CD4-positive, alpha-beta T cell treated with Interleukin-17A for 4 hours (primary cell): ENCODE measurements around the gene VPS51.

Experiments
- DNase-seq: peaks from one replicate; pipeline ENCODE4 v3.0.0-alpha.2; 2020; ENCODE audit warnings: mixed read lengths

The VPS51 gene

GRCh38 chr11:65095974-65096806, at the start of gene VPS51:
Gene VPS51 (plus strand): TSS chr11:65096214. CDS start chr11:65096251, 37 bp downstream.
- DNase-seq: peak; percentile 88

DNA sequence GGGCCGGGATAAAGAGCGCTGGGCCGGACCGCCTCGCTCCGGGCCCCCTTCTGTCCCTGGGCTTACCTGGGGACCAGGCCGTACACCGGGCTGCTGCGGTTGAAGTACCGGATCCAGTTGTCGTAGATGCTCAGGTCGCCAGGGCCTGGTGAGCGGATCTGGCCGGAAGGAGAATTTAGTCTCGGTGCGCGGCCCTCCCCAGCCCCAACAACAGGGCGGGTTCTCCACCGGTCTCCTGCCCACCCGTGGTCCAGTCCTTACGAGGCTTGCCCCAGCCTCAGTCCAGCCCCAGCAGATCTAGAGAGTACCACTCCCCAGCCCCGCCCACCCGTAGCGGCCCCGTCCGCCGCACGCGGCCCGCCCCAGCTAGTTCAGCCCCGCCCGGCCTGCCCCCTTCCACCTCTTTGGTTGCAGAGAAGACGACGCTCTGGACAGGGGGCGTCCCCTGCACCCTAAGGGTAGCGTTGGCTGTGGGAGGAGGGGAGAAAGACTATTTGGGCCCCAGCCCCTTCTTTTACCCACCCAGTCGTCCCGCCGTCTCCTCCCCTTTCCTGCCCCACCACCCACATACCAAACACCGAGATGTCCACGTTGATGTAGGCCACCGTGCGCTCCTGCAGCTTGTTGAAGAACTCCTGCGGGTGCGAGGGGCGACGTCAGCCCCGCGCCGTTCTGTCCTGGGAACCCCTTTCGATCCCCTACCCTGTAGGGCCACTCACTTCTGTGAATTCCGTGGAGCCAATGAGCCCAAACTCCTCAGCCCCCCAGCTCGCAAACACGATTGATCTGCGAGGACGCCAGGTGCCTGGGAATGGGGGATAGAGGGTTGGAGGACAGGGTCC, 48.2 kb upstream of the VPS51 start:
- DNase-seq: peak; percentile 54

DNA sequence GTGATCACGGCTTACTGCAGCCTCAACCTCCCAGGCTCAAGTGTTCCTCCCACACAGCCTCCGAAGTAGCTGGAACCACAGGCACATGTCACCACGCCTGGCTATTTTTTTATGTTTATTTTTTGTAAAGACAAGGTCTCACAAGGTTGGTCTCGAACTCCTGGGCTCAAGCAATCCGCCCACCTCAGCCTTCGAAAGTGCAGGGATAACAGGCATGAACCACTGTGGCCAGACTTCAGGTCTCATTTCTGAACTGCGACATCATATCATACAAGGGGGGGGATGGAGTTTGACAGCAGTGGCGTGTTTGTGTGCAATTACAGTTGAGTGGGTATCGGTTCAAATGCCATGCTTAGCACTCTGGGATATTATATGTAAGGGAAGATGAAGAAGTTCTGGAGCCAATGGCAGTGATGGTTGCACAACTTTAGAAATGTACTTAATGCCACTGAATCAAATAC, 44.6 kb upstream of the VPS51 start:
- DNase-seq: no peak

DNA sequence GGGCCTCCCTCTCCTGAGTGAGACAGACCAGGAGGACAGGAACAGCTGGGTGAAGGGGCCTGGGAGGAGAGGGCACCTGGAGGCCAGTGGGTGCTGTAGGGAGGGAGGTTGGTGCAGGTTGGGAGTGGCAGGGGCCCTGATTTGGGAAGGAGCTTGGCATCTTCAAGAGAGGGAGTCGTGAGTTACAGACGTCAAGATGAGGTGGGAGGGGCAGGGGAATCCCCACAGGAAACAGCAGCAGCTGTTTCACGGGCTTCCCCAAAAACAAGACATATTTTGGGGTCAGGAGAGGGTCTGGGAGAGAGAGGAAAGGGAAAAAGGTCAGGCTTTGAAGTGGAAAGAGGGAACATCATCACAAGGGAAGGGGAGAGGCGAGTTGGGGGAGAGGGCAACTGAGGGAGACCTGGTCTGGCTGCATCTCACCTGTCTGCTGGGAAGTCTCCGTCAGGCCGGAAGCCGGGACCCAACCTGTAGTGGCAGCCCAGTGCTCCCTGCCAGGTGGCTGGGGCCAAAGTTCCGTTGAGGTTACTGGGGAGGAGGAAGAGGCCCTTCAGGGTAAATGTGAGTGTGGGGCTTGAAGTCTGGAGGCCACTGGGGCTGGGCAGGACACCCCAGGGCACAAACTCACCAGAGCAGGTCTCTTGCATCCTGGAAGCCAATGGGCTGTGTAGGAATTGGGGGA, 42.0 kb upstream of the VPS51 start:
- peak; percentile 41 for DNase-seq

DNA sequence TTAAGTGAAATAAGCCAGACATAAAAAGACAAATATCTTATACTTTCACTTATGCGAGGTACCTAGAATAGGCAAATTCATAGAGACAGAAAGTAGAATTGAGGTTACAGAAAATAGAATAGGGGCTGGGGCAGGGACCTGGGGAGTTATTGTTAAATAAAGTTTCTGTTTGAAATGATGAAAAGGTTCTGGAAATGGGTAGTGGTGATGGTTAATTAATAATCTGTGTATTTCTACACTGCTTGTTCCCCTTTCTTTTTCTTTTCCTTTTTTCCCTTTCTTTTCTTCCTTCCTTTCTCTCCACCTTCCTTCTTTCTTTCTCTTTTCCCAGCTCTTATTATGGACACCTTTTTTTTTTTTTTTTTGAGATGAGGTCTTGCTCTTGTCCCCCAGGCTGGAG, 40.5 kb upstream of the VPS51 start:
- no peak for DNase-seq

- no peak for DNase-seq
Observed at GRCh38 chr11:65056999-65057398, 39.0 kb upstream of the VPS51 start.

DNA sequence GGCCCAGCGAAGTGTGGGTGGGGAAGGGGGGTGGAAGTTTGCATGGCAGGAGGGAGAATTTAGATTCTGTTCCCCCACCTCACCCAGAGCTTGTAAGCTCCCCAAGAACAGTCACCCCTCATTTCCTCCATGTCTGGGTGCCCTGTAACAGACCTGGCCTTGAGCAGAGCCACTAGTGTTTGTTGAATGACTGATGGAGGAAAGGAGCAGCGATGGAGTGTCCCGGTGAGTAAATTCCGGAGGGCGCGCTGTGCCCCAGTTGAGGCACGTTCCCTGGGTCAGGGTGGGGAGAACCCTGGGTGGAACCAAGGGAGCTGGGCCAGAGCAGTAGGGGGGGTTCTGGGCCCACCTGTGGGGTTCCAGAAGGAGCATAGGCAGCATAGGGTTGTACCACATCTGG, 38.5 kb upstream of the VPS51 start:
- DNase-seq: no peak

- DNase-seq: no peak
Observed at GRCh38 chr11:65058012-65058411, 38.0 kb upstream of the VPS51 start.

- DNase-seq: no peak
Observed at GRCh38 chr11:65058419-65059054, 37.5 kb upstream of the VPS51 start, which contains the start of gene NAALADL1. Gene NAALADL1 (minus strand): TSS chr11:65058553. CDS start chr11:65058521, 32 bp downstream.

DNA sequence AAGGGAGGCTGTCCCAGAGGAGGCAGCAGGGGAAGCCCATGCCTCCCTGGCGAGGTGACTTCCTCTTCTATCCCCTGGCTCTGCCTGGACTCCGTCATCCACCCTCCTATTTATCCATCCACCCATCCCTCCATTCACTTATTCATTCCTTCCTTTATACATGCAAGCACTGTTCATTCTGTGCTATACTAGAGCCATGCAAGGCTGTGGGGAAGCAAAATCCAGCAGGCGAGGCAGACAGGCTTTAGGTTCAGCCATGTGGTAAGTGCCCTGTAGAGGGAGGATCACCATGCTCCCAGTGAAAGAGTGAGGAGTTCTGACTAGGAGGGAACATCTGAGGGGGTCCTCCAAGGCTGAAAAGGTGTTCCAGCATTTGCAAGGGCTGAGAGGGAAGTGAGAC, 36.5 kb upstream of the VPS51 start:
- DNase-seq: no peak

DNA sequence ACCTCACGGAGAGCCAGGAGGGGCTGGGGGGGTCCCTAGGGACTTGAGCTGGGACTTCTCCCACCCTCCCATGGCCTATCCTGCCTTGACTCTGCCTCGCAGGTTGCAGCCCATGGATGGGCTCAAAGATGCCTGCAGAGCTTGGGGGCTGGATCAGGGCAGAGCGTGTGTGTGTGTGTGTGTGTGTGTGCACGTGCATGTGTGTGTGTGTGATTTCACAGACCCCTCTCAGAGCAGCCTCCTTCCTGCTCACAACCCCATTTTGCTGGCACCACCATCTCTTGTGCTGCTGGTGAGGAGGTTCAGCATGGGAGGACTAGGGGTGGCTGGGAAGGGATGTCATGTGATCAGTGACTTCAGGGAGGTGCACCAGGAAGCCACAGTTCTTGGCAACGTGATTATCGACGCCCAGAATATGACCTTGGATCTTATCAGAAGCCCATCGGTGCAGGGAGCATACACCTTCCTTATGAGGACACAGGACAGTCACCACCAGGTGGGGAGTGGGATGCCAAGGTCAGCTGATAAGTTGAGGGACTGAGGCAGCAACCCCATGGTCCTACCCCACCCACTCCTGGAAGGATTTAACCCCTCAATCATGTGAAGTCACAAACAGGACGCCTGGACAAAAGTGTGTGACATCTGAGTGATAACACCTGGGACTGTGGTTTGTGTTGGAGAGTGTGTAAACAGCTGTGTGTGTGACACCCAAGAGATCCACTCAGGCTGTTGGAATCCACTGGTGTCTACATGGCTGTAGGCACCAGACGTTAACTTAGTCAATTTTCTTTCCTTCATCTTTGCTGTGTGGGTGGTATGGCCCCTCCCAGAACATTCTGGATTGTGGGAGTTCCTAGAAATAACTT, 35.8 kb upstream of the VPS51 start:
- no peak for DNase-seq

DNA sequence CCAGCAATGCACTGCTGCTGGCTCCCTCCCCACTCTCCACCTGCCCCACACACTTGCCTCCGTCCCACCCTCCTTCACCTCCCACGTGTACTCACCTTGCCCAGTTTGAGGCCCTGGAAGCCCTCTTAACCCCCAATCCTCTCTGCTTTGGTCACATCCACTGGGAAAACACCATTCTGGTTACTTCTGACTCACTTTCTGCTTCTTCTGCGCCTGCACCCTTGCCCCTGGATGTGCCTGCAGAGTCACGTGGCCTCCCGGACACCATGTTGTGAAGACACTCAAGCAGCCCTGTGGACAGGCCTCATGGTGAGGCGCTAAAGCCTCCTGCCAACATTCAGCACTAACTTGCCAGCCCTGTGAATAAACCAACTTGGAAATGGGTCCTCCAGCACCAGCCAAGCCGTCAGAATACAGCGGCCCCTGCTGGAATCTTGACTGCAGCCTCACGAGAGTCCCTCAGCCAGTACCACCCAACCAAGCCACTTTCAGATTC, 35.1 kb upstream of the VPS51 start:
- peak; percentile 33 for DNase-seq

GRCh38 chr11:65063532-65063931, 32.5 kb upstream of the VPS51 start:
- no peak for DNase-seq

DNA sequence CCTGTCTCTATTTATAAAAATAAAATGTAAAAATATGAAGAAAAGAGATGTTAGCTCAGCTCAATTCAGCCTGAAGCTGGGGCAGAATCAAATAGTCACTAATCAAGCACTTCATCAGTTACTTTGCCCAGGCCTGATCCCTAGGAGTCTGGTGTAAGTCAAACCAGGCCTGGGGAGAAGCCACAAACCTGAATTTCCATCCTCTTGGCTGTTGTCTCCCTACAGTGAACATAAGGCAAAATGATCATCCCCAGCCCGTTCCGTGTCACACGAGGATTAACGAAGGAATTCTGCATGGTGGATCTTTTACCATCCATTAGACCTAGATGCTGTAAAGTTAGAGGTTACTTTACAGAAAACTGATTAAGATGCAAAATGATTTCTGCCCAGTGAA, 31.2 kb upstream of the VPS51 start:
- no peak for DNase-seq

- no peak for DNase-seq
Observed at GRCh38 chr11:65065851-65066250, 30.2 kb upstream of the VPS51 start.

DNA sequence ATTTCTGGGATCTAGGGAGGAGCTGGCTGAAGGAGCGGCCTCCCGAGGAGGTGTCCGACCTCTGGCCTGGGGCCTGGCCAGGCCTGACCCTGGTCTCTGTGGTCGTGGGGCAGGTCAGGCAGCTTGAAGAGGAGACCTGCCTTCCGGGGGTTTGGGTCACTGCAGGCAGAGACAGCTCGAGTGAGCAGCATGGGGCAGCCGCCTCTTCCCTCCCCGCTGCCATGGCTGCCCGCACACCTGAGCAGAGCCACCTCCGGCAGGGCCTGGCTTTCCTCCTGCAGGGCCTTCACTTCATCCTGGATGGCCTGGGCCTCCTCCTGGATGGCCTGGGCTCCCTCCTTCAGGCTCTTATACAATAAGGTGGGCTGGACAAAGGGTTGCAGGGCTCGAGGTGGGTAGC, 29.7 kb upstream of the VPS51 start:
- DNase-seq: no peak

DNA sequence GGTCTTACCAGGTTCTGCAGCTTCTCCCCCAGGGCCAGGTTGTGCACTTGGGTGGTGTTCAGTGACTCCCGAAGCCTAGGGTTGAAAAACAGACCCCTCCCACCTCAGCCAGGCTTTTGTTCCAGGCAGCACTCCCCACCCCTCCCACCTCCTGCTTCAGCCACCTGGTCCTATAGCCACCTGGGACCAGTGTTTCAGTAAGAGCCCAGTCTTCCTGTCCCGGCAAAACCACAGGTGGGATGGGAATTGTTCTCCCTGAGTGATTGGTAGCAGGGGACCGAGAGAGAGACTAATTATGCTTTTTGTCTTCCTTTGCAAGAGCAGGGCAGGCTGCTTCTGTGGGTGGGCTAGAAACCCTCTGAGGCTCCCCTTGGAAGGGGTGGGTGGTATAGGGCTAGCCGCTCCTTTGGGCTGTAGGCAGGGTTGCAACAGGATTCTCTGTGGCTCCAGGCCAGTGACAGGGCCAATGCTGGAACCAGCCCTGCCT, 29.2 kb upstream of the VPS51 start:
- no peak for DNase-seq

DNA sequence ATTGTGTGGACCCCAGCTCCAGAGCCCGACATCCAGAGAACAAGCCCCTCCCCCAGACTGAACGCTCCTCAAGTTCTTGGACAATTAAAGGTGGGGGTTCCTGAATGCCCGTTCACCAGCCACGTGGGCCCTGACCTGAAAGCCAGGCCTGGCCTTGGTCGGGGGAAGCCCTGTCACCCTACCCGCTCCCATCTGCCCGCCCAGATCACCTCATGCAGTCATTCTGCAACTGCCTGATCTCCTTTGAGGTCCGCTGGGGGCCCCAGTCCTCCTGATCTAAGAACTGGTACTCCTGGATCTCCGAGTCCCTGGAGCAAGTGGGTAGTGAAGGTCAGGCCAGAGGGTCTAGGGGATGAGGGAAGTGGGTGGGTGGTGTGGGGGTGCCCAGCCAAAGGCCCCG, 28.6 kb upstream of the VPS51 start:
- DNase-seq: no peak

GRCh38 chr11:65069217-65069616, 26.8 kb upstream of the VPS51 start:
- no peak for DNase-seq

DNA sequence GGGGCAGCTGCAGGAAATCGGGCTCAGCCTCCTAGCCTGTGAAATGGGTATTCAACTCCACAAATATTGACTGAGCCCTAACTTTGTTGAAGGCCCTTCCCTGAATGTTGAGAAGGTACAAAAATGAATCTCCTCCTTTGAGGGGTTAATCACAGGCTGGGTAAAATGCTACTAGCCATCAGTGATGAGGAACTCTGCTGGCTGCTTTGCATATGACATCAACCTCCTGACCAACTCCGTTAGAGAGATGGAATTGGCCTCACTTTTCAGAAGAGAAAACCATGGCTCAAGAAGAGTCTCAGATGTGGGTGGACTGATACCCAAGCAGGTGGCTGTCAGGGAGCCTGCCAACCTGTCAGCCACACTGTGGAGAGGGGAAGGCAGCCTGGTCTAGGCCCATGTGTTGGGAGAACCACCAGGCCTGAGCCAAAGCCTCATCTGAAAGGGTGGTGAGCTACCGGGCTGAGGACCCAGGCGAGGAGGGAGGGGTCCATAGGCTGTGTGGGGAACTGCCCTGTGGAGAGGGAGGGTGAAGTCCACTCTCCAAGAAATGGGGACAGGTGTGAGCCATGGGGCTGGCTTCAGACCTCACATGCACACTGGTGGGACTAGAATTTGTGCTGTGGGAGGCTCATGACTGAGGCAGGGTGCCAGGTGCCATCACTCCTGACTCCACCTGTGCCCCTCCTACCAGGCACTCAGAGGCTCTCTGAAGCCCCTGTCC, 23.9 kb upstream of the VPS51 start:
- no peak for DNase-seq

DNA sequence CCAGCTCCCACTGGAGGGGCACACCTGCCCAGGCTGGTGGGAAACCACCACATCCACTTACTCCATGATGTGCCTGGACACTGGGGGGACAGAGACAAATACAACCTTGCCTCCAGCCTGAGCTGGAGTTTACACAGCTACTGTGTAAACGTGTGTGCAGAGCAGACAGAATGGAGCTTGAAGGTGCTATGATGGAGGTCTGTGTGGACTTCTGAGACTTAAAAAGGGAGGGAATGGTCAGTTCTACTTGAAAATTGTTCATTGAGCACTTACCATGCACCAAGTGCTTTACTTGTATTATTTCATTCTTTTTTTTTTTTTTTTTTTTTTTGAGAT, 23.4 kb upstream of the VPS51 start:
- no peak for DNase-seq
